ENCODE results near the gene PCNA. TPM values are rescaled to one million over a fixed set of nuclear protein-coding genes. Genes with fewer than 3 reads are reported as not detected.

The PCNA gene
- total RNA-seq, 1 experiment from 2014 or later: 182 TPM

DNA sequence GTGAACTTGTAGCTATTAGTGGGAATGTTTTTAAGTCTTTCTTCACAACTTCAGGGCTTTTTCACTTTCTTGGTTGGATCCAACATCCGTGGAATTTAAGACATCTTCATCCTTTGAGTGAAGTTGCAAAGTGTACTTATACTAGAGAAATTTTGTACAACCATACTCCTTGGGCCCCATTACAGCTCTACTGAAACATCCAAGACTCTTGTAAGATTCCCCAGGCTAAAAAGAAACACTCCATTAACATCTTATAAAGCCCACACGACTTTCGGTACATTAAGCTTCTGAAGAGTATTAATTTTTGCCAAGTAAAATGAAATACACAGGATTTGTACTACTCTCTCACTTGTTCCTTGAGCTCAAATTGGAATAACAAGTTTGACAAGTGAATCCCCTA, 5.4 kb downstream of the PCNA start:
- DNase-seq (ENCODE audit: low read depth, low spot score) (no peak), ATAC-seq (no peak)
- in situ Hi-C loops (cut with HindIII; ENCODE audit: low pct_unique_long_range_greater_than_20kb, low sequenced_read_pairs): no loop called here
- Histone ChIP-seq H3K36me3 (ENCODE audit: control insufficient read depth, insufficient read depth, low read length) (peaks cover 42% of the 10 kb centered on the region), H3K9me3 (ENCODE audit: control insufficient read depth, insufficient read depth, low read depth, low read length) (no peaks in the 10 kb centered on the region), H3K27ac (ENCODE audit: low read length) (no peak overlapping the region), H3K4me3 (ENCODE audit: low read depth in 2 of 2, low read length in 2 of 2) (no peak overlapping the region), H3K4me1 (ENCODE audit: control insufficient read depth, insufficient read depth, low read length) (peaks cover 20% of the 10 kb centered on the region), H3K27me3 (ENCODE audit: control insufficient read depth, insufficient read depth, low read length) (no peaks in the 10 kb centered on the region)
- TF ChIP-seq, protein P1, sequence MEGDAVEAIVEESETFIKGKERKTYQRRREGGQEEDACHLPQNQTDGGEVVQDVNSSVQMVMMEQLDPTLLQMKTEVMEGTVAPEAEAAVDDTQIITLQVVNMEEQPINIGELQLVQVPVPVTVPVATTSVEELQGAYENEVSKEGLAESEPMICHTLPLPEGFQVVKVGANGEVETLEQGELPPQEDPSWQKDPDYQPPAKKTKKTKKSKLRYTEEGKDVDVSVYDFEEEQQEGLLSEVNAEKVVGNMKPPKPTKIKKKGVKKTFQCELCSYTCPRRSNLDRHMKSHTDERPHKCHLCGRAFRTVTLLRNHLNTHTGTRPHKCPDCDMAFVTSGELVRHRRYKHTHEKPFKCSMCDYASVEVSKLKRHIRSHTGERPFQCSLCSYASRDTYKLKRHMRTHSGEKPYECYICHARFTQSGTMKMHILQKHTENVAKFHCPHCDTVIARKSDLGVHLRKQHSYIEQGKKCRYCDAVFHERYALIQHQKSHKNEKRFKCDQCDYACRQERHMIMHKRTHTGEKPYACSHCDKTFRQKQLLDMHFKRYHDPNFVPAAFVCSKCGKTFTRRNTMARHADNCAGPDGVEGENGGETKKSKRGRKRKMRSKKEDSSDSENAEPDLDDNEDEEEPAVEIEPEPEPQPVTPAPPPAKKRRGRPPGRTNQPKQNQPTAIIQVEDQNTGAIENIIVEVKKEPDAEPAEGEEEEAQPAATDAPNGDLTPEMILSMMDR (IDR thresholded peaks at IDR 0.05): no peak
- no peak for TF ChIP-seq SIN3A (IDR thresholded peaks at IDR 0.05; ENCODE audit: borderline replicate concordance, insufficient read depth, low read depth, low read length)
- TF ChIP-seq TCF7L2 (IDR thresholded peaks at IDR 0.05; ENCODE audit: low read depth, low read length): no peak
- no peak for TF ChIP-seq POLR2AphosphoS5 (IDR thresholded peaks at IDR 0.05; ENCODE audit: low read depth, low read length)
- TF ChIP-seq, protein P2, sequence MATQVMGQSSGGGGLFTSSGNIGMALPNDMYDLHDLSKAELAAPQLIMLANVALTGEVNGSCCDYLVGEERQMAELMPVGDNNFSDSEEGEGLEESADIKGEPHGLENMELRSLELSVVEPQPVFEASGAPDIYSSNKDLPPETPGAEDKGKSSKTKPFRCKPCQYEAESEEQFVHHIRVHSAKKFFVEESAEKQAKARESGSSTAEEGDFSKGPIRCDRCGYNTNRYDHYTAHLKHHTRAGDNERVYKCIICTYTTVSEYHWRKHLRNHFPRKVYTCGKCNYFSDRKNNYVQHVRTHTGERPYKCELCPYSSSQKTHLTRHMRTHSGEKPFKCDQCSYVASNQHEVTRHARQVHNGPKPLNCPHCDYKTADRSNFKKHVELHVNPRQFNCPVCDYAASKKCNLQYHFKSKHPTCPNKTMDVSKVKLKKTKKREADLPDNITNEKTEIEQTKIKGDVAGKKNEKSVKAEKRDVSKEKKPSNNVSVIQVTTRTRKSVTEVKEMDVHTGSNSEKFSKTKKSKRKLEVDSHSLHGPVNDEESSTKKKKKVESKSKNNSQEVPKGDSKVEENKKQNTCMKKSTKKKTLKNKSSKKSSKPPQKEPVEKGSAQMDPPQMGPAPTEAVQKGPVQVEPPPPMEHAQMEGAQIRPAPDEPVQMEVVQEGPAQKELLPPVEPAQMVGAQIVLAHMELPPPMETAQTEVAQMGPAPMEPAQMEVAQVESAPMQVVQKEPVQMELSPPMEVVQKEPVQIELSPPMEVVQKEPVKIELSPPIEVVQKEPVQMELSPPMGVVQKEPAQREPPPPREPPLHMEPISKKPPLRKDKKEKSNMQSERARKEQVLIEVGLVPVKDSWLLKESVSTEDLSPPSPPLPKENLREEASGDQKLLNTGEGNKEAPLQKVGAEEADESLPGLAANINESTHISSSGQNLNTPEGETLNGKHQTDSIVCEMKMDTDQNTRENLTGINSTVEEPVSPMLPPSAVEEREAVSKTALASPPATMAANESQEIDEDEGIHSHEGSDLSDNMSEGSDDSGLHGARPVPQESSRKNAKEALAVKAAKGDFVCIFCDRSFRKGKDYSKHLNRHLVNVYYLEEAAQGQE (IDR thresholded peaks at IDR 0.05; ENCODE audit: insufficient read depth in 1 of 2, low read depth in 2 of 2, low read length in 1 of 2): no peak
- ChIA-PET CTCF (no interaction called here), POLR2A (interaction anchor here (0.6 kb wide), 1 partner anchor 50 kb away, joined by 4 read pairs; no protein-coding TSS in a partner anchor)
- intact Hi-C loops (cut with micrococcal nuclease; ENCODE audit: unreplicated experiment): no loop called here
- BruUV-seq (replicated peaks): no TSS peak

DNA sequence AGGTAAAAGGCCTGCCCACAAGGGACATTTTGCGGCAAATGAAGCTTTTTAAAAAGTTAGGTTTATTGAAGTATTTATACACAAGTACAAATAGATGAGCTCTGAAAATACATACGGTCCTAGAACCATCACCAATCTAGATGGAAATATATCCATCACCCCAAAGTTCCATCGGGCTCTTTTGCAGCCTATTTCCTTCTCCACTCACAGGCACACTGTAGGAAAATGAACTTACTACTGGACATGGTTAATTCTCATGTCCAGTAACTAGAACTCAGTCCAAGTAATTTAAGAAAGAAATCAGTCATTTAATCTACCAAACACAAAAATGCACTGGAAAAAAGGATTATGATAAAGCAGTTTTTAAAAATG, 6.2 kb downstream of the PCNA start:
- peaks cover 44% of the 10 kb centered on the region for H3K36me3 ChIP-seq (ENCODE audit: control insufficient read depth, insufficient read depth, low read length)
- ChIA-PET CTCF (no interaction called here), POLR2A (no interaction called here)
- H3K9me3 ChIP-seq (ENCODE audit: control insufficient read depth, insufficient read depth, low read depth, low read length): no peaks in the 10 kb centered on the region
- H3K4me1 ChIP-seq (ENCODE audit: control insufficient read depth, insufficient read depth, low read length): peaks cover 20% of the 10 kb centered on the region
- peak overlapping the region; percentile 93 for H3K27ac ChIP-seq (ENCODE audit: low read length)
- ATAC-seq (no peak), DNase-seq (ENCODE audit: low read depth, low spot score) (no peak)
- in situ Hi-C loops (cut with HindIII; ENCODE audit: low pct_unique_long_range_greater_than_20kb, low sequenced_read_pairs) (no loop called here), intact Hi-C loops (cut with micrococcal nuclease; ENCODE audit: unreplicated experiment) (no loop called here)
- no peaks in the 10 kb centered on the region for H3K27me3 ChIP-seq (ENCODE audit: control insufficient read depth, insufficient read depth, low read length)
- TF ChIP-seq, protein P2 (IDR thresholded peaks at IDR 0.05; ENCODE audit: insufficient read depth in 1 of 2, low read depth in 2 of 2, low read length in 1 of 2): no peak
- TF ChIP-seq POLR2AphosphoS5 (IDR thresholded peaks at IDR 0.05; ENCODE audit: low read depth, low read length): no peak
- peak overlapping the region; percentile 78 to 94 for H3K4me3 ChIP-seq (ENCODE audit: low read depth in 2 of 2, low read length in 2 of 2)
- BruUV-seq (replicated peaks): no TSS peak

Data from Panc1 (cell line).